ENCODE data around the gene MLANA.

The MLANA gene

GRCh38 chr9:5842929-5843793 is 47.5 kb upstream of the MLANA start:
- H3K4me1 ChIP-seq (ENCODE audit: control insufficient read depth, insufficient read depth, low read length) = peaks cover 21% of the 10 kb centered on the region
- TF ChIP-seq PRDM1 (tag by site-specific recombination; IDR thresholded peaks at IDR 0.05) (no peak), YY1 (tag by site-specific recombination; IDR thresholded peaks at IDR 0.05) (no peak), SCRT2 (tag by site-specific recombination; IDR thresholded peaks at IDR 0.05) (no peak), SP7 (tag by site-specific recombination; IDR thresholded peaks at IDR 0.05) (no peak), ZFP69B (tag by site-specific recombination; IDR thresholded peaks at IDR 0.05) (no peak), REPIN1 (tag by site-specific recombination; IDR thresholded peaks at IDR 0.05; ENCODE audit: low read depth) (no peak), TCF7L2 (IDR thresholded peaks at IDR 0.05; ENCODE audit: borderline replicate concordance, low read depth, low read length) (no peak), TRIM28 (IDR thresholded peaks at IDR 0.05; ENCODE audit: borderline replicate concordance, low read length) (peak; percentile 75), ZNF335 (tag by site-specific recombination; conservative IDR thresholded peaks at IDR 0.05) (peak; percentile 38; the same call in 1 of the 2 replicates), HIC1 (tag by site-specific recombination; IDR thresholded peaks at IDR 0.05) (no peak), ZNF37A (tag by site-specific recombination; IDR thresholded peaks at IDR 0.05) (no peak), ZNF416 (tag by site-specific recombination; IDR thresholded peaks at IDR 0.05) (no peak), ZNF23 (tag by site-specific recombination; IDR thresholded peaks at IDR 0.05; ENCODE audit: borderline replicate concordance) (no peak), OSR2 (tag by site-specific recombination; IDR thresholded peaks at IDR 0.05) (no peak), ZNF561 (tag by site-specific recombination; IDR thresholded peaks at IDR 0.05; ENCODE audit: borderline replicate concordance) (0 out of 2 replicates have a peak, but pooled peaks have one; percentile 23), ZNF639 (tag by site-specific recombination; IDR thresholded peaks at IDR 0.05) (no peak), ZNF843 (tag by site-specific recombination; IDR thresholded peaks at IDR 0.05) (no peak), ZNF585B (tag by site-specific recombination; IDR thresholded peaks at IDR 0.05) (no peak), PBX3 (CRISPR knock-in tag; IDR thresholded peaks at IDR 0.05) (no peak), EGR2 (tag by site-specific recombination; IDR thresholded peaks at IDR 0.05; ENCODE audit: low read depth) (no peak), ZNF670 (tag by site-specific recombination; IDR thresholded peaks at IDR 0.05; ENCODE audit: low read depth) (no peak), ZNF571 (tag by site-specific recombination; IDR thresholded peaks at IDR 0.05) (no peak), ZSCAN4 (tag by site-specific recombination; IDR thresholded peaks at IDR 0.05) (no peak)
- no peaks in the 10 kb centered on the region for H3K36me3 ChIP-seq (ENCODE audit: control insufficient read depth in 2 of 2, insufficient read depth in 1 of 2, low read length in 2 of 2)
- CTCF ChIA-PET = interaction anchor here (1.1 to 3.6 kb wide), 3 partner anchors 10 to 211 kb away, joined by 3 to 39 read pairs (median 3); partner anchors contain the start of gene ERMP1
- no peaks in the 10 kb centered on the region for H3K9me3 ChIP-seq (ENCODE audit: control insufficient read depth, insufficient read depth, low read depth, low read length)
- H3K27ac ChIP-seq (ENCODE audit: extremely low read depth, low read depth, low read length) = peak overlapping the region; percentile 83
- POLR2A ChIA-PET = interaction anchor here (0.6 to 3.2 kb wide), 4 partner anchors 10 to 683 kb away, joined by 4 to 18 read pairs (median 8); partner anchors contain the start of genes ERMP1 and RANBP6
- H3K4me3 ChIP-seq (ENCODE audit: low read depth, low read length) = no peak overlapping the region

Measured in HEK293 (cell line).